HG03175 (cell line): ENCODE data around the gene NT5DC1.

Experiments used
- ATAC-seq: cut with Tn5 transposase; IDR thresholded peaks from one replicate; pipeline ENCODE4 v1.9.1; 2021; ENCODE audit warnings: mild to moderate bottlenecking, moderate library complexity; ENCODE audit not compliant: unreplicated experiment

NT5DC1 gene

DNA sequence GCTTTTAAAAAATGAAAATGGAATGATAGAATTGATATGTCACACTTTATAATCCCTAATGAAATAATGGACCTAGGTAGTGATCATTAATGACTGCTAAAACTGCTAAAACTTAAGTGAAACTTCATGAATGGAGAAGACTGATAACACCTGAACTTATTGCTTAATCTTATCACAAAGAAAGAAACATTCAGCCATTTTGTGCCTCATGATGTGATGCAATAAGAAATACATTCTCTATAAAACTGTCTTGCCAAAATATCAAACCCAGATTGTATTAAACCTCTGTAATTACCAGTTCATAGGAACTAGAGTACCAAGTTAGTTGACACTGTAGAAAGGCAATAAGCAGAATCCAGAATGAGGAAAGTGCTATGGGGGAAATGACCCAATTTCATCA lies 79.7 kb downstream of the NT5DC1 start:
- ATAC-seq: no peak

DNA sequence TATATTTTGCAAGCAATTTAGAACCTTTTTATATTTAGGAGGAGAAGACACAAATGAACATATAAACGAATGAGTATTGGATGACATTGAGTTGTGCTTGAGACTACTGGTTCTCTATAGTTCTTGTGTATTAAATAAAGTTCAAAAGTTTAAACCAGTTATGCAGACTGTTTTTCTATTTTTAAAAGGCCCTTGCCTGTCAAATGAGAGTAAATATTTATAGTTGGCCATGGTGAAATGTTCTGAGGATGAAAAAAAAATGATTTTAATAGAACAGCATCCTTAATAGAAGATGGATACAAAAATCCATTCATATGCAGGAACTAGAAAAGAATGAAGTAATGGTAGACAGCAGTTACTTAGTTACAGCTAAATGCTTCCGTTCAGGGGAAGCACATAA lies 88.8 kb downstream of the NT5DC1 start:
- ATAC-seq: no peak

DNA sequence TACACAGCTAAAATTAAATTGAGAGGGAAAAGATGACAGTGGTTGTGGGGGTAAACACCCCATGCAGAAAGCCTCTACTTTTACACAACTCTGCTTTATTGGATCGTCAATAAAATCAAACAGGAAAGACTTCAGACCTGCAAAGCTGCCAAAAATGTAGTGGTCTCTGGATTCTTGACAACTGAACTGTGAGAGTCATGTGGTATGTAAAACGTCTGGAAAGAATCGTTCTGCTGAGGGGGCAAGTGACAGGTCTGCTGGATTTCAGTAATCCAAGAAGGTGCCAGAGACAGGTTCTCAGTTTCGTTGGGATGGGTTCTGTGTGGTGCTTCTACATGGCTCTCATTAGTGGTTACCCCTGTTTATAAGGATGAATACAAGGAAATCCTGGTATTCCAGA lies 89.9 kb downstream of the NT5DC1 start:
- no peak for ATAC-seq

DNA sequence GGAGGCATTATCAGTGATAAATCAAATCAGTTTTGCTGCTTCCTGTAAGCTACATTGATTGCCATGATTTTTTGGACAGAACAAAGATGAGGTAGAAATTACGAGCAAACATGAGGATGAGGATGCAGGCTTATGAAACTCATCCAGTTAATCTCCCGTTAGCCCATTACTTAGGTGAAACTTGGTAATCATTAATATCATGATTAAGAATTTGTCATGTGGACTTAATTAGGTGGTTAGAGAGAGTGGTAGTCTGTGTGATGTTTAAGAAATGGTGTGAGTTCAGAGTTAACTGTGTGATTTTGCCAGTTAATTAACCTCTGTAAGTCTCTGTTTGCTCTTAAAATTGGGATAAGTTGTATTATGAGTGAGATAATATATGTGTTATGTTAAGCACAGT lies 91.2 kb downstream of the NT5DC1 start:
- no peak for ATAC-seq

DNA sequence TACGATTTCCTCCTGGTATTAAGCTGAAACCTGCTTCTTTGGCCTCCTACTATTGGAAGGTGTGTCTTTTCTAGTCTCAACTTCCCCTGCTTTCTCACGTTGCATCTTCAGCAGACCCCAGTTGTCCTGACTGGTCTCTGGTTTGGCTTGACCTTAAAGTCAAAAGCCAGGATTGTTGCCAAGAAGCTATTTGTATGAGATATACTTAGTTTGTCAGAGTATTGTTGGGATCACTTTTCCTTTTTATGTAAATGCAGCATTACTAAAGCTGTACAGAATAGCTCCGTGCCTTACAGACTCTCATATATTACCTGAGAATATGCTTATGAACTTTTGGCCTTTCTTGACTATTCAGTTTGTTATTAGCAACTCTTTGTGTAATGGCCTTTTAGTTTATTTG lies 92.1 kb downstream of the NT5DC1 start:
- ATAC-seq: no peak

DNA sequence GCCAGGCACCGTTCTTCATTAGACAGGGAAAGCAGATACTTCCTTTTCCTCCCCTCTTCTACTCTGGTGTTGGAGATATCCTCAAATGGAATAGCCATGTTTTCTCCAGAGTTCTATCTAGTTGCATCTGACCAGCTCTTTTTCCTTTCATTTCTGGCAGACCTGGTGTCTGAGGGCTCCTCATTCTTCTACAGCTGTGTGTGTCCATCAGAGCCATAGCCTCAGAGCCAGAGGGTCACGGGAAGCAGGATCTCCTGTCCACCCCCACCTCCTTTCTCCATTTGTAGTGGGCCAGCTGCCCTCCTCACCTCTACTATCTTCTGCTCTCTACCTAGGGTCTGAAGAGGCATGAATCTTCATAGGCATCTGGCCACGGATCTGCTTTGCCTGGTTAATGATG lies 96.2 kb downstream of the NT5DC1 start:
- no peak for ATAC-seq

DNA sequence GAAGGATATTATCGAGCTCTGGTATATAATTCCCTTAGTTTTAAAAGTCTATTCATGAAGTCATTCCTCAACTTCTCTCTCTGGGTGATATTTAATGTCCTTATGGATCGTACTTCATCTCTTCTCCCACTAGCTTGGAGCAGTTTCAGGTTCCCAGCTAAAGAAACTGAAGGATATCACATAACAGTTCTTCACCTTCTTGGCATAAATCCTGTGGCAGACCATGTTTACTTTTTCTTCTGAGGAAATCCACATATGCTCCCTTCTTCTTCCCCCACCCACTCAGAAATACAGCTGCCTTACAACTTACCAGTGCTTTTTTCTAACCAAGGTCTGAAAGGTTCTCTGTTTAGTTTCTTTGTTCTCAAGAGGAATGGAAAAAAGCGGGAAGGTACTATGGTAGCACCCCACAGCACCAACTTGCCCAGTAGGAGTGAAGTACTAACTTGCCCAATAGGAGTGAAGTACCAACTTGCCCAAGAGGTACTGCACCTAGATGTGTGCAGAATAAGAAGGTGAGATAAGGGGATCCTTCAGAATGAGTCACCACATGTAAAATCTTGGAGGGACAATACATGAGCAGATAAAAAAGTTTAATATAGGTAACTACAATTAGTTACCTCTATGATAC lies 100.1 kb downstream of the NT5DC1 start:
- ATAC-seq: no peak

DNA sequence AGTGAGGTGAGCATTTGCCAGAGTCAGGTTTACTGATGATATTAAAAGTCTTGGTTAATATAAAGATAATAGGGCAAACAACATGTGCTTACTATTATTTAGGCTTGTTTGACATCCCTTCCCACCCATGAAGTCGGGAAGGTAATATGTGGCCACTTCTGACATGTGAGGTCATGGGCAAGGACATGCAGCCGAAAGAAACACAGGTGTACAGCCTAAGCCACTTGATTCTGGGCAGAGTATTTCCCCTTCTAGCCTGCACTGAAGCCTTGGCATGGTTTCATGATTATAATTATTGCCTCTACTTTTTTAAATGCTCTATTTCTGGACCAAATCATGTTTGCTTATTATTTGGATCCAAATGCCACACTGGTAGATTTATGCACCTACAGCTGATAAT lies 100.9 kb downstream of the NT5DC1 start:
- no peak for ATAC-seq

DNA sequence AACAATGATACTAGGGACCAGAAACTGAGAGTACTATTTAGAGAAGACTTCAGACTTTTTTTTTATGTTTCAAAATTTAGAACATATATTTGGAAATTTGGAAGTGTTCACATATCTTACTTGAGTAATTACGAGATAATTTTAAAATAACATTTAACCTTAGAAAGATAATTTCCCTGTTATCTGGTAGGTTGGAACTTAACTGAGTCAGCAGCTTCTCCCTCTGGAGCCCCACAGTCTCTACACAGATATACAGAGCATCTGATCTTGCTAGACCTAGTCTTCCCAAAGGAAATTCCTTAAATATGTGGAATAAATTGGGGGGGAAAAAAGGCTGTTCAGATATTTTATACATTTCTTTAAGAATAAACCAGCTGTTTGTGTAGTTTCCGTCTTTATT lies 104.6 kb downstream of the NT5DC1 start:
- no peak for ATAC-seq

DNA sequence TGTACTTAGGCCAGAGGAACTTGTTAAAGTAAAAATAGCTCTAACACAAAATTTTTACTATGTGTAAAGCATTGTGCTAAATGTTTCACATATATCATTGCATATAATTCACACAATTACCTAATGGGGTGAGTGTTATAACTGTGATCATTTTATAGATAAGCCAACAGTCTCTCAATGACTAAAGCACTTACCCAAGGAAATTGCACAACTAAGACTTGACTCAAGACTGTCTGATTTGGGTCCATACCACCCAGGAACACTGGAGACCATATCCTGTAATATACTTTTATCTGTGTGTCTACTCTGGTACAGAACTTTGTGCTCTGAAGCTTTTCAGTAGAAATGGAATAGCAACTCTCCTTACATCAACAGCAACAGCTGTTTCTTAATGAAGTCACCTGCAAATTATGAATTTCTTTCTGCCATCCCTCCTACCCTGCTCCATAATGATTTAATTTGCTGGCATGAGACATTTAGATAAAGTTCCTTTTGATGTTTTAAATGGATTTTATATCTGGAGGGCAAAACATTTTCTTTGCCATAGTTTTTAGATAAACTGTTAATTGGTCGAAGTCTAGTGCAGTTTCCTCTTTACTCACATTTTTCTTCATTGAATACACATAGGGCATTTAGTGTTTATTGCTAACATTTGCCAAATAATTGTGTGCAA lies 105.7 kb downstream of the NT5DC1 start:
- ATAC-seq: no peak

DNA sequence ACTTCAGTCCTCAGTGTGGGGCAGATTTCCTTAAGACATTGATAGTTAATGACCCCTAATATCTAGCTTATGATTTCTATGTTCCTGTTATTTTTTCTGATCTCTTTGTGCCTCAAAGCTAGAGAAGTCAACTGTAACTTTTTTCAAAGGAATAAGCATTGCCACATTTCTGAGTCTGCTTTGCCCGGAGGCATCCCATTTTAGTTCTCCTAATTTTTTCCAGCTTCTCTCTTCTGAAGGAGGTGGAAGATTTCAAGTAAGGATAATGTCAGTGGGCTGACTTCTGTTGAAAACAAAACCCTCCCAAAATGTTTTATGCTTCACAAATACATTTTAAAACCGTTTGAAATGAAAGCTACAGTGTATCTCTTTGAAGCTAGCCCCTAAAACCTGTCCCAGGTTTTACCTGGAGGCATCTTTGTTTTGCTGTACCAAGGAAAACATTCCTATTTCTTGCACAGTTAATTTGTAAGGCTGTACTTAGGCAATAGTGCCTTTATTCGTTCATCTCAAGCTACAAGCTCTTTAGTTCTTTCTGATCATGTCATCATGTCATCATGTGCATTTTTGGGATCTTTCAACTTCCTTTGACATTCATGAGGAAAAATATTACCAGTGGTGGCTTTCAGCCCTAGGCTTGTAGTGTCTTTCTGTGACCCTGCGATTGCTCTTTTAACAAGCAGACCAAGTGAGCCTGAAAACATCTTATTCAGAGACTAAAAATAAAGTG lies 107.6 kb downstream of the NT5DC1 start:
- no peak for ATAC-seq

DNA sequence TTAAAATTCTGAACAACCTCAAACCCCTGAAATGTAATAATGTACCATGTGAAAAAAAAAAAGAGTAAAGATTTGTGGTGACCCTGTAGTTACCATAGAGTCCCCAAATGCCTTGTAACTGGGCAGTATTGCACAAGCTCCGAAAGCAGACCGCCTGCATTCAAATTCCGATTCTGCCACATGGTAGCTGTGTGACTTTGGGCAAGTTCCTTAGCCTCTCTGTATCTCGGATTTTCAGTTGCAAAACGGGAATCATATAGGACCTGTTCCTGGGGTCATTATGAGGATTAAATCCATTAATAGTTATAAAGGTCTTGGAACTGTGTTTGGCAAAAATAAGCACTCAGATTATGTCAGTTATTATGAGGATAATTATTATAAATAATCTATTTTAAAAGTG lies 109.7 kb downstream of the NT5DC1 start:
- ATAC-seq: no peak

DNA sequence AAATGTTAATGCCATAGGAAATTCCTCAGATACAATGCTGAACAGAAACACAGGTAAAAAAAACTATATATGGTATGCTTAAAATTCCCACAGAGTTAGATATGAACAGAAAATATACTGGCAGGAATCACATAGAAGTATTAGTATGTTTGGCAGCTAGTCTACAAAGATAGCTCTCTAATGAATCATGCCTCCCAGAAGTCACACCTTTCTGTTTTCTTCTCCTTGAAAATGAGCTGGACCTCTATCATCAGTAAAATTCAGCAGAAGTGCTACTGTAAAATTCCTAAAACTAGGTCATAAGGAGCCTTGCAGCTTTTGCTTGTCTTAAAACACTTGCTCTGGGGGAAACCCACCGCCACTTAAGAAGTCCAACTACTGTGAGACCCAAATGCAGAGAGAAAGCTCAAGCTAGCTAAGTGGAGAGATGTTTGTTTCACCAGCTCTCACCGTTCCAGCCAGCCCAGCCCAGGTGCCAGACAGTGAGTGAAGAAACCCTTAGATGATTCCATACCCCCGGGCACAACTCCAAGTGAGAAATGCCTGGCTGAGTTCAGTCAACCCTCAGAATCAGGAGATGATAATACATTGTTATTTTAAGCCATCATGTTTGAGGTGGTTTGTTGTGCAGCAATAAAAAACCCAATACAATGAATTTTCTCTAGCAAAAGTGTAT lies 110.2 kb downstream of the NT5DC1 start:
- ATAC-seq: no peak

DNA sequence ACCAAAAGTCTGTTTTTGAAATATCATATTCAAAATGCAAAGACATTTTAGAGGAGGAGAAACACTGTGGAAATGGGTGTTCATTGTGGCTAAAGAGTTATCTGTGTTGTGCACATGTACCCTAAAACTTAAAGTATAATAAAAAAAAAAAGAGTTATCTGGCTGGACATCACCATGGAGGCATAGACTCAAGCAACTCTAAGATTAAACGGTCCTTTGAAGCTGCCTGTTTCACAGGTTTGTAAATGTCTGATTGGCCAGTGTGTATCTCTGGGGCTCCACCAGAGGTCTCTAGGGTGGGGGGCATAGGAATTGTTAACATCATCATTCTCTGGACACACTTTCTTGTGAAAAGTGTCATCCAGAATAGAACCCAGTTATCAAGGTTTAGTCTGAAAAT lies 114.0 kb downstream of the NT5DC1 start:
- ATAC-seq: no peak

DNA sequence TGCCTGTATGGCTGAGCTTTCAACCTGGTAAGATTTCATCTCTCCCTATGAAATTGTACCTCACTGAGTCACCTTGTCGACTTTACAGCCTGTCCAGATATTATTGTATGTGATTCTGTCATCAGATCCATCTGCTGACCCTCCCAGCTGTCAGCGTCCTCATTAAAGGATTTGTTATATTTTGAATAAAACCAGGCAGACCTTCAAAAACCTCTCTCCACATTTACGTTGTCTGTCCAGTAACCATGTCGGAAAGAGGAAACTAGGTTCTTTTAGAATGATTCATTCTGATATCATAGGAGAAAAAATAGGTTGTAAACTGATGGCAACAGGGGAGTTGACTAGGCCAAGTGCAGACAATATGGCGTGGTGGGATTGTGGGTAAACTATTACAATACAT lies 114.8 kb downstream of the NT5DC1 start:
- no peak for ATAC-seq

DNA sequence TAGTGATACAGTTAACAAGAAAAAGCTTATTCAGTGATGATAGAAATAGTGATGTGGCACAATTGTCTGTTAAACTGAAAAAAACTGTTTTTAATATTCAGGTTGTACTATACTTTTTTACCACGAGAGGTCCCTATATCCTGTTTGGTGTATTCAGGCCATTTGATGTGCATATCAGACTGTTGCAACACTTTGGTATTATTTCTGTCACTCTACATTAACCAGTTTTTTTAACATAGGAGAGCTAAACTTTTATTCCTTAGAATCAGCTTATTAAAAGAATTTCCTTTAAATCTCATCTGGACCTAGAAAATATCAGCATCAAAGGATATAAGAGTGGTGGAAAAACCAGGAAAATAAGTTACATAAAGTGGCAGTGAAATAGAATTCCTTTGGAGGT lies 116.4 kb downstream of the NT5DC1 start:
- no peak for ATAC-seq

DNA sequence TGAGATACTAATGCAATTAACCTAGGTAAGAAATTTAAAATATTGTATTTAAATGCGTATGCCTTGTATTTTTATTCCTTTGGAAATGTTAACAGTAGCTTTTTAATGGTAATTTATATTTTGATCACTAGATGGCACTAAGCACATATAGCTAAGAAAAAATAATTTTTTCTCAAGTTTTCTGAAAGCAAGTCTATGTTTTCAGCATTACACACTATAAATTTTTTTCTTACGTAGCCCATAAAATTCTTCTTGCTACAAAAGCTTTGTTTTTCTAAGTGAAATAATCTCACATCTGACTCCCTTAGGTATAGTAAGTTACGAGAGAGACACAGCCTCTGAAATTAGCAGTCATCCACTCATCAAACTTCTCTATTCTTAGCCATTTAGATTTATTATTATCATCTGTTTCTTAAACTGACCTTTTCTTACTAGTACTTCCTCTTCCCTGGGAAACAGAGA lies 117.5 kb downstream of the NT5DC1 start:
- ATAC-seq: no peak

DNA sequence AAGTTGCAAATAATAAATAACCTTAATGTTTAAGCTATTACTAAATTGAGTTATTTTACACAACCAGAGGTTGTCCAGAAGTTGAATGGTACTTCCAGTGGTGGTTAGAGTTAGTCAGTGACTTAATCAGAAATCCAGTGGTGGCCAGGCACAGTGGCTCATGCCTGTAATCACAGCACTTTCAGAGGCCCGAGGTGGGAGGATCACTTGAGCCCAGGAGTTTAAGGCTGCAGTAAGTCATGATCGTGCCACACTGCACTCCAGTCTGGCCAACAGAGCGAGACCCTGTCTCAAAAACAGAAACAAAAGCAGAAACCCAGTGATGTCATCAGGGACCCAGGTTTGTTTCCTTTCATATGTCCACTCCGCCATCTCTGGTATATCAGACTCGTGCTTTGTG lies 118.2 kb downstream of the NT5DC1 start:
- no peak for ATAC-seq

DNA sequence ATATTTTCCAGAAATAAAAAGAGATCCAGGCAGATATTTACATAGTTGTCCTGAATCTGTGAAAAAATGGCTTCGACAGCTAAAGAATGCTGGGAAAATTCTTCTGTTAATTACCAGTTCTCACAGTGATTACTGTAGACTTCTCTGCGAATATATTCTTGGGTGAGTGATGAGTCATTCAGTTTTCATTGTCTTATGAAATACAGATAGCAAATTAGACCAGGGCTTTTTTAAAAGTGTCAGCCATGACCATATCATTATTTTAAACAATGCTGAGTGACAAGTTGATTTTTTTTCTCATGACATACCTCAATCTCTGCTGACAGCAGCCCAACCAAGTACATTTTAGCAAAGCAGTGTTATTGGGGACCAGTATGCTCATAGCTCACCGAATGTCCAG lies 120.4 kb downstream of the NT5DC1 start:
- no peak for ATAC-seq

DNA sequence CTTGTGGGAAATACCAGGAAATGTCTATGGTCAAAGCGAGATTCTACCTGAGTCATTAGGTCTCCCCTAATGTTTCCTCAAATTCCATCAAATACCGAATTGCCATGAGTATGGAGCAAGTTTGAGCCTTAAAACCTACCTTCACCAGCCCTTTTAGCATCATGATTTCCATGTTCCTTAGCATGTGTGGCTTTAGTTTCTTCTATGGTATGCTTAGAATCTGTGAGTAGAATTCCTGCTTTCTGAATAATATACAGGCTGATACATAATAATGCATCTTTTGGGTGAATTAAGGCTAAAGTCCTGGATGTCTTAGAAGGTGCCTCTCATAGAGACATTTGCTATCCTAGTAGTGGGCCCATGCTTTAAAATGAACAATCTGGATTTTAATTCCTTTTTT lies 121.3 kb downstream of the NT5DC1 start:
- no peak for ATAC-seq

DNA sequence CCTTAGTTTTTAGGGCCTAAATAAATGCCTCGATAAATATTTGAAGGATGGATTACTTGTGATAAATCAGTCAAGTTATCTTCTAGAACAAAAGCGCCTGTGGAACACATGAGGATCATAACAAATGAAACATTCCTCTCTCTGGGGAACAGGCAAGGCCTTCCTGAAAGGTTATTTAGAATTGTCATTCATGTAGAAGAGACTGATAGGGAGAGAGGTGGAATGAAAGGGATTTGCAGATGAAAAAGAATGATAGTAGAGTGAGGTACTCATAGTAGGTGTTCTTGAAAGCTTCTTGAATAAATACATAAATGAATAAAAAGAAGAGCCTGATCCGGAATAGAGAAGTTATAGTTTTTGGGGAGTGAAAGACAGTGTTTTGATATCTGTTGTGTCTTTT lies 122.7 kb downstream of the NT5DC1 start:
- ATAC-seq: no peak
